ENCODE results near the gene SYDE1.
"Not testable (repeated sequence)": the region's sequence is repeated elsewhere in the genome, so short reads cannot be mapped to it uniquely, and the experiment has no call there.

The SYDE1 gene, protein sequence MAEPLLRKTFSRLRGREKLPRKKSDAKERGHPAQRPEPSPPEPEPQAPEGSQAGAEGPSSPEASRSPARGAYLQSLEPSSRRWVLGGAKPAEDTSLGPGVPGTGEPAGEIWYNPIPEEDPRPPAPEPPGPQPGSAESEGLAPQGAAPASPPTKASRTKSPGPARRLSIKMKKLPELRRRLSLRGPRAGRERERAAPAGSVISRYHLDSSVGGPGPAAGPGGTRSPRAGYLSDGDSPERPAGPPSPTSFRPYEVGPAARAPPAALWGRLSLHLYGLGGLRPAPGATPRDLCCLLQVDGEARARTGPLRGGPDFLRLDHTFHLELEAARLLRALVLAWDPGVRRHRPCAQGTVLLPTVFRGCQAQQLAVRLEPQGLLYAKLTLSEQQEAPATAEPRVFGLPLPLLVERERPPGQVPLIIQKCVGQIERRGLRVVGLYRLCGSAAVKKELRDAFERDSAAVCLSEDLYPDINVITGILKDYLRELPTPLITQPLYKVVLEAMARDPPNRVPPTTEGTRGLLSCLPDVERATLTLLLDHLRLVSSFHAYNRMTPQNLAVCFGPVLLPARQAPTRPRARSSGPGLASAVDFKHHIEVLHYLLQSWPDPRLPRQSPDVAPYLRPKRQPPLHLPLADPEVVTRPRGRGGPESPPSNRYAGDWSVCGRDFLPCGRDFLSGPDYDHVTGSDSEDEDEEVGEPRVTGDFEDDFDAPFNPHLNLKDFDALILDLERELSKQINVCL

DNA sequence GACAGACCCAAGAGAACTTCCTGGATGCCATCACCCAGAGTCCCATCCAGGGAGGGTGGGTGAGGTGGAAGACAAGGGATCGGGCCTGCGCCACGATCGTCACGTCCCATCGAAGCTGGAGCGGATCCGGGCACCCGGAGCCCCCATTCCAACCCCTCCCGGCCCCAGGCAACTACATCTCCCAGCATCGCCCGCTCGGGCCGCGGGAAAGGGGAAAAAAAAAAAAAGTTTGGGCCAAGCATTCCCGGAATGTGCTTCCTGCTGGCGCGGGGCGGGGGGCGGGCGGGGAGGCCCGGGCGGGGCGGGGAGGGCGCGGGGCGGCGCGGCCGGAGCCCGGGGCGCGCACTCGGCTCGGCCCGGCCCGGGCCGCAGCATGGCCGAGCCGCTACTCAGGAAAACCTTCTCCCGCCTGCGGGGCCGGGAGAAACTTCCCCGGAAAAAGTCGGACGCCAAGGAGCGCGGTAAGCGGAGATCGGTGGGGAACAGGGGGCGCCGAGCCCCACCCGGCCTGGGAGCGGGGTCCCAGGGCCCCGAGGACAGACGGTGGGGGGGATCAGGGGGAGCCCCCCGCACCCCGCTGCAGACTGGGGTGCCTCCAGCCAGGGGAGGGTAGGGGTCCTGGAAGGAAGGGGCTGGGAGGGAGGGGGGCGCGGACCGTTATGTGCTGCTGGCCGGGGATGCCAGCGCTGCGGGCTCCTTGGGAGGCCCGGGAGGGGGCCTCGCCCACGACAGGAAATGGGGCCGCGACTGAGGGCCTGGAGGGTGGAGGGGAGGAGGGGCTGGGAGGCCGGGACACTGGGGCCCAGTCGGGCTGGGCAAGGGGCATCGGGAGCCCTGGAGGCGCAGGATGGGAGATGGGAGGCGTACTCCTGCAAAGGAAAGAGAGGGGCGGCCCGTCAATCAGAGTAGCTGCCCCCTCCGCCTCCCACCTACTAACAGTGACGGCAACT lies at the start of gene SYDE1:
TSS of gene SYDE1 (plus strand) at position 341 of the 950 bp plus-strand sequence. CDS start at position 374, 33 bp downstream.
- DNase-seq = no peak

DNA sequence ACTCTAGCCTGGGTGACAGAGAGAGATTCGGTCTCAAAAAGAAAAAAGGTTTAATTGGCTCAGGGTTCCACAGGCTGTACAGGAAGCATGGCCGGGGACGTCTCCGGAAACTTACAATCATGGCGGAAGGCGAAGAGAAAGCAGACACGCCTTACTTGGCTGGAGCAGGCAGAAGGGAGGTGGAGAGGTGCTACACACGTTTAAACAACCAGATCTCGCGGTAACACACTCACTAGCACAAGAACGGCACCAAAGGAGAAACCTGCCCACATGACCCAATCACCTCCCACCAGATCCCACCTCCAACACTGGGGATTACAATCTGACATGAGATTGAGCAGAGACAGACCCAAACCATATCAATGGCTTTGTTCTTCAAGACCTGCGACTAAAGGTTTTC lies 45.2 kb upstream of the SYDE1 start:
- no peak for DNase-seq

DNA sequence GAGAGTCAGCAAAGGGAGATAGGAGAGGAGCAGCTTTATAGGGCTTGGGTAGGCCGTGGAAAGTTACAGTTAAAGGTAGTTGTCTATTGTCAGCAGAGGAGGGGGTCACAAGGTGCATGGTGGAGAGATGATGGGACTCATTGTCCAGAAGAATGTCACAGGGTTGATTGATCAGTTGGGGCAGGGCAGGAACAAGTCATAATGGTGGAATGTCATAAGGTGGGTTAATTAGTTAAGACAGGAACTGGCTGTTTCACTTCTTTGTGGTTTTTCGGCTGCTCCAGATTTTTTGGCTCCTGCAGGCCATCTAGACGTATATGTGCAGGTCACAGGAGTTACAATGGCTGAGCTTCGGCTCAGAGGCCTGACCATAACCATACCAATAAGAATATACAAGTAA lies 36.8 kb upstream of the SYDE1 start:
- not testable (repeated sequence) for DNase-seq

DNA sequence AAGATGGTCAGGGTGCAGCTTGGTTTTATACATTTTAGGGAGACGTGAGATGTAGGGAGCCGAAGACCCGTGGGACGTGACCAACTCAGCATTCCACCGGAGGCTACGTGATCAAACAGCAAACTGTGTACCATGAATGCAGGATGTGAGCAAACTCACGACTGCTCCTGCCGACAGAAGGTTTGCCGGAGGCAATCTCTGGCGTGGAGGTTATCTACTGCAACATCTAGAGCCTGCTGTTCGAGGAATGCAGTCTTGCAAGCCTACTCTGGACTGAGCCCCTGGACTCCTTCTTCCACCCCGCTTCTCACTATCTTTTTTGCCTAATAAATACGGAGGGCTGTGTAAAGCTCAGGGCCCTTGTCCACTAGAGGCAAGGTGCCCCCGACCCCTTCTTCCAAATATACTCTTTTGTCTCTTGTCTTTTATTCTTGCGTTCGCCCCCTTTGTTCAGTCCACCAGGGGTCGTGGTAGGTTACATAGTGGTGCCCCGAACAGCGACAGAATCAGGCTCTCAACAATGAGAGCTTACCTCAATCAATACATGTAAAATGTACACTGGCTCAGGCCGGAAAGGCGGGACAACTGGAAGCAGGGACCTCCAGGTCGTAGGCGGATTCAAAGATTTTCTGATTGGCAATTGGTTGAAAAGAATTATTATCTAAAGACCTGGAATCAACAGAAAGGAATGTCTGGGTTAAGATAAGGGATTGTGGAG lies 34.1 kb upstream of the SYDE1 start:
- no peak for DNase-seq

DNA sequence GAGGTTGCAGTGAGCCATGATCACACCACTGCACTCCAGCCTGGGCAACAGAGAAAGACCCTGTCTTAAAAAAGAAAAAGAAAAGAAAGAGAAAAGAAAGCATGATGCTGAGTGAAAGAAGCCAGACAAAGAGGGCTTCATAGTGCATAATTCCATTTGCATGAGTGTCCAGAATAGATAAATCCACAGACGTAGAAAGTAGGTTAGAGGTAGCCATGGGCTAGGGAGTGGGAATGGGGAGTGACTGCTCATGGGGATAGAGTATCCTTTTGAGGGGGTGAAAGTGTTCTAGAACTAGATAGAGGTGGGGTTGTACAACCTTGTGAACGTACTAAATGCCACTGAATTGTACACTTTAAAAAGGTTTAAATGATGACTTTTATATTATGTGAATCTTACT lies 32.8 kb upstream of the SYDE1 start:
- DNase-seq = no peak

DNA sequence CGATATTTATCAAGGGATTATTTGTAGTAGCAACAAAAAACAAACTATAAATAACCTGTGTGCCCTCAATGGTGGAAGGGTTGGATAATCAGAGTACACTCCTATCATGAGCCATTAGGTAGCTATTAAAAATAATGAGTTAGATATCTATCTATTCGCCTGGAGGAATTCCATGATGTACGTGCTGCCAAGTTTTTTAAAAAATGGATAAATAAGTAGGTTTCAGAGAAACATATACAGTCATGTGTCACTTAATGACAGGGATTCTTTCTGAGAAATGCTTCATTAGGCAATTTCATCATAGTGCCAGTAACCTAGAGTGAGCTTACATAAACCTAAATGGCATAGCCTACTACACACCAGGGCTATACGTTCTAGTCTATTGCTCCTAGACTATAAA lies 31.4 kb upstream of the SYDE1 start:
- no peak for DNase-seq

DNA sequence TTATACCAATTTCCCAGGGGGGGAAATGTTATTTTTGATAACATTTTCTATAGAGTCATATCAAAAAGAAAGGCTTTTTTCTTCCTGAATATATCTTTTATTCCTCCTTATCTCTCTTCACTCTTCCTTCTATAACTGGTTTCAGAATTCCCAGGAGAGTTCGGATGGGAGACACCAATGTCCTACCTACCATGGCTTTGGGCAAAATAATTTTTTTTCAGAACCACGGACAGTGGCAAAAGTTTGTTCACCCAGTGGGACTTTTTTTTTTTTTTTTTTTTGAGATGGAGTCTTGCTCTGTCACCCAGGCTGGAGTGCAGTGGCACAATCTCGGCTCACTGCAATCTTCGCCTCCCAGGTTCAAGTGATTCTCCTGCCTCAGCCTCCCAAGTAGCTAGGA lies 27.2 kb upstream of the SYDE1 start:
- not testable (repeated sequence) for DNase-seq

DNA sequence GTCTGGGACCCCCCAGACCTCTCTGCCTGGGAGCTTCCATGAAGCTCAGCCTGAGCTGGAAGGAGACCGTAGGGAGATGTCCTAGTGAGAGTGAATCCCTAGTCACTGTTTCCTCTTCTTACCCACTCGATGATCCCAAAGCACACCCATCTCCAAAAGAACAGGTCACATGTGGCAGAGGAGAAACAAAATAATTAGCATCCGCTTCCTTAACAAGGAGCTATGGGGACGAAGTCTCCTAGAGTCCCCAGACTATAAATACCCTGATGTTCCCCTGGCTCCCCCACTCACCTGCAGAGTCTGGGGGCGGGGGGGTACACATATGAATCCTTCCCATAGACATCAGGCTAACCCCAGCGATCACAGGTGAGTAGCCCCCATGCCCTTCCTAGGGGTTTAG lies 25.3 kb upstream of the SYDE1 start, which contains the start of gene OR1I1:
TSS of gene OR1I1 (plus strand) at position 301 of the 400 bp plus-strand sequence. CDS start 4,855 bp downstream, outside the sequence.
- no peak for DNase-seq

DNA sequence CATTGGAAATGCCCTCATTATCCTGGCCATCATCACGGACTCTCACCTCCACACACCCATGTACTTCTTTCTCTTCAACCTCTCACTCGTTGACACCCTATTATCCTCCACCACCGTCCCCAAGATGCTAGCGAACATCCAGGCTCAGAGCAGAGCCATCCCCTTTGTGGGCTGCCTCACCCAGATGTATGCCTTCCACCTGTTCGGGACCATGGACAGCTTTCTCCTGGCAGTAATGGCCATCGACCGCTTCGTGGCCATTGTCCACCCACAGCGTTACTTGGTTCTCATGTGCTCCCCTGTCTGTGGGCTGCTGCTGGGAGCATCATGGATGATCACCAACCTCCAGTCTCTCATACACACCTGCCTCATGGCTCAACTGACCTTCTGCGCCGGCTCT lies 20.0 kb upstream of the SYDE1 start:
- DNase-seq = no peak

DNA sequence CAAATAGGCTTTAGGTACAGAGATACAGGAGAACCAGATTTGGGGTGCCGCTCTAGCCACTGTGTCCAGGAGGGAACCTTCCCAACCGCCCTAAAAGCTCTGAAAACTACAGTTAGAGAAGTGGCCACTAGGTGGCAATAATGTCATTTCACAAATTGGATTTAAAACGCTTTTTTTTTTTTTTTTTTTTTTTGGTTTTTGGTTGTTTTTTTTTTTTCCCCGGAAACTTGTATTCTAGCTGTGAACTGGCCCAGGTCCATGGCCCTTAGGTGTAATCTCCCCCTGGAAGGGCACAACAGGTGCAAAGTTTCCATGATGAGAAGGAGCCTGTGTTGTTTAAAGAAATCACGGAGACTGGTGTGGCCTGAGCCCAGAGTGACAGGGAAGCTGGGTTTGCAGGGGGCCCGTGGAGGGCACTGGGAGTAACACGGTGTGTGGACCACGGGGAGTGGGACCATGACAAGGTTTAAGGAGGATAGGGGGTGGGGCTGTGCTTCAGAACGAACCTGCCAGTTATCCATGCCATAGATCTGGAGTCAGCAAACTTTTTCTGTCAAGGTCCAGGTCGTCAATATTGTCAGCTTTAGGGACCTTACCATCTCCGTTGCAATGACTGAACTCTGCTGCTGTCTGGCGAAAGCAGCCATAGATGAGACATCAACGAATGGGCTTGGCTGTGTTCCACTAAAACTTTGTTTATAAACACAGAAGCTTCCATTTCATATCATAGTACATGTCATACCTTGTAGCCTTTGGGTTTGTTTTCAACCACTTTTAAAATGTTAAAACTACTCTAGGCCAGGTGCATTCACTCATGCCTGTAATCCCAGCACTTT lies 15.1 kb upstream of the SYDE1 start:
- DNase-seq = peak; percentile 73

DNA sequence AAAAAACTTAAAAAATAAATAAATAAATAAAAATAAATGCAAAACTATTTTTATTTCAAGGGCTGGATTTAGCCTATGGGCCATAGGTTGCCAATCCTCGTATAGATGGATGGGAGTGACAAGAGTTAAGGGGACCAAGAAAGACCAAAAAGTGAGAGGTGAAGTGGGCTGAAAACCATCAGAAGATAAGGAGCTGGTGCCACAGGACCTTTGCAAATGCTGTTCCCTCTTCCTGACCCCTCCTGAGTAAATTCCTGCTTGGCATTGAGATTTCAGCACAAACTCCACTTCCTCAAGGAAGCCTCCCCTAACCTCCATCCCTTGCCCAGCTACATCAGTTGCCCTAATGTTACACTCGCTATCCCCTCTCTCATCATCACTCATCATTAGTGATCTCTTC lies 14.2 kb upstream of the SYDE1 start:
- DNase-seq = no peak

DNA sequence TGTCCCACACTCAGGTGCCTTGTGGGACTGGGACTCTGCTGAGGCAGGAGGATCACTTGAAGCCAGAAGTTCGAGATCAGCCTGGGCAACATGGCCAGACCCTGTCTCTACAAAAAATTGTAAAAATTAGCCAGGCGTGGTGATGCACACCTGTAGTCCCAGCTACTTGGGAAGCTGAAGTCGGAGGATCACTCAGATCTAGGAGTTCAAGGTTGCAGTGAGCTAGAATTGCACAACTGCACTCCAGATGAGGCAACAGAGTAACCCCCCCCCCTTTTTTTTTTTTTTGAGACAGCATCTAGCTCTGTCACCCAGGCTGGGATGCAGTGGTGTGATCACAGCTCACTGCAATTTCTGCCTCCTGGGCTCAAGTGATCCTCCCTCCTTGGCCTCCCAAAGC lies 11.0 kb upstream of the SYDE1 start:
- DNase-seq = no peak

DNA sequence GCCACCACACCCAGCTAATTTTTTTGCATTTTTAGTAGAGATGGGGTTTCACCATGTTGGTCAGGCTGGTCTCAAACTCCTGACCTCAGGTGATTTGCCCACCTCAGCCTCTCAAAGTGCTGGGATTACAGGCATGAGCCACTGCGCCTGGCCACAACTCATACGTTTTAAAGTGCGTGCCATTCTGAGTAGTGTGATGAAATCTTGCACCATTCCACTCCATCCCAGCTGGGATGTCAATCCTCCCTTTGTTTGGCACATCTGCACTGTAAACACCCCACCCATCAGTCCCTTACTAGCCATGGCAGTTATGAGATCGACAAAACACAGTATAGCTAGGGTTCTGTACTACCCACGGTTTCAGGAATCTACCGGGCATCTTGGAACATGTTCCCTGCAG lies 9.2 kb upstream of the SYDE1 start:
- not testable (repeated sequence) for DNase-seq

DNA sequence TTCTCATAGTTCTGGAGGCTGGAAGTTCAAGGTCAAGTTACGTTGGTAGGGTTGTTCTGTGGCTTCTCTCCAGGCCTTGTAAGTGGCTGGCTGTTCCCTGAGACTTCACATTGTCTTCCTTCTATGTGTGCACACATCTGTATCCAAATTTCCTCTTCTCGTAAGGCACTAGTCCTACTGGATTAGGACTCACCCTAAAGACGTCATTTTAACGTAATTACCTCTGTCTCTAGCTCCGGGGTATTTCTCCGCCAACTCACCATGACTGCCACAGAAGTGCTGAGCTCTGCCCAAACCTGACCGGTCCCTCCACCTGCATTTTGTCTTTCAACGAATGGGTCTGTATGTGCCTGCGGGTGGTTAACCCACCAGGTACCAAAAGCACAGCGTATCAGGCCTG lies 8.7 kb upstream of the SYDE1 start:
- no peak for DNase-seq

DNA sequence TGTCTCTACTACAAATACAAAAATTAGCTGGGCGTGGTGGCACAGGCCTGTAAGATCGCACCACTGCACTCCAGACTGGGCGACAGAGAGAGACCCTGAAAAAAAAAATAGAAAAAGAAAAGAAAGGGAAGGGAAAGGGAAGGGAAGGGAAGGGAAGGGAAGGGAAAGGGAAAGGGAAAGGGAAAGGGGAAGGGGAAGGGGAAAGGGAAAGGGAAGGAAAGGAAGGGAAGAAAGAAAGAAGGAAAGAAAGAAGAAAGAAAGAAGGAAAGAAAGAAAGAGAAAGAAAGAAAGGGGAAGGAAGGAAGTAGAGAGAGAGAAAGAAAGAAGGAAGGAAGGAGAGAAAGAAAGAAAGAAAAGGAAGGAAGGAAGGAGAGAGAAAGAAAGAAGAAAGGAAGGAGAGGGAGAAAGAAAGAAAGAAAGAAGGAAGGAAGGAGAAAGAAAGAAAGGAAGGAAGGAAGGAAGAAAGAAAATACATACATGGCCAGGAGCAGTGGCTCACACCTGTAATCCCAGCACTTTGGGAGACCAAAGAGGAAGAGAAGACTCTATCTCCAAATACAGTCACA lies 8.1 kb upstream of the SYDE1 start:
- DNase-seq = no peak

DNA sequence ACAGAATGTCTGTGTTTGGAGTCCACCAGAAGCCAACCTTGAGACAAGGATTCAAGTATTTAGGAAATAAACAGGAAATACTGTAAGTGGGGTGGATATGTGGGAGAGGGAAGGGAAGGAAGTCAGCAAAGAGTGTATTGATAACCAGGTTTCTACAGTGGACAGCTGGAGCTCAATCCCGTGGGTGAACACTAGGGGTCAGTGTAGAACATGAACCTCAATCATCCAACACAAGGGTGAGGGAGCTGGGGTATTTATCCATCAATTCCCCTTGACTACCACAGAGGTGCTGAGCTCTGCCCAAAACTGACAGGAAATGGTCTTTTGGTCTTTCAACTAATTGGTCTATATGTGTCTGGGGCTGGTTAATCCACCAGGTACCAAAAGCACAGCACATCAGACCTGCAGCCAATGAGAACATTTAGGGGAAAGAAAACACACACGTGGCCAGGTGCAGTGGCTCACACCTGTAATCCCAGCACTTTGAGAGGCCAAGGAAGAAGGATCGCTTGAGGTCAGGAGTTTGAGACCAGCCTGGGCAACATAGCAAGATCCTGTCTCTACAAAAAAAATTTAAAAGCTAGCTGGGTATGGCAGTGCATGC lies 5.6 kb upstream of the SYDE1 start:
- peak; percentile 17 for DNase-seq

DNA sequence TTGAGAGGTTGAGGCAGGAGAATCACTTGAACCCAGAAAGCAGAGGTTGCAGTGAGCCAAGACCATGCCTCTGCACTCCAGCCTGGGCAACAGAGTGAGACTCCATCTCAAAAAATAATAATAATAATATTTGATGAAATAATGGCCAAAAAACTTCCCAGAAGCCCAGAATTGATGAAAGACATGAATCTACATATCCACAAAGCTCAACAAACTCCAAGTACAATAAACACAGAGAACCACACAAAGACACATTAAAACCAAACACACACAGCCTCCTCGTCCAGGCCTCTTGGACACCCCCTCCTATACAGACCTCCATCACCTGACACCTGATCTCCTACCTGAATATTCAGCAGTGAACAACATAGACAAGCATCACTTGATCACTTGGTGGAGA lies 3.2 kb upstream of the SYDE1 start:
- no peak for DNase-seq

DNA sequence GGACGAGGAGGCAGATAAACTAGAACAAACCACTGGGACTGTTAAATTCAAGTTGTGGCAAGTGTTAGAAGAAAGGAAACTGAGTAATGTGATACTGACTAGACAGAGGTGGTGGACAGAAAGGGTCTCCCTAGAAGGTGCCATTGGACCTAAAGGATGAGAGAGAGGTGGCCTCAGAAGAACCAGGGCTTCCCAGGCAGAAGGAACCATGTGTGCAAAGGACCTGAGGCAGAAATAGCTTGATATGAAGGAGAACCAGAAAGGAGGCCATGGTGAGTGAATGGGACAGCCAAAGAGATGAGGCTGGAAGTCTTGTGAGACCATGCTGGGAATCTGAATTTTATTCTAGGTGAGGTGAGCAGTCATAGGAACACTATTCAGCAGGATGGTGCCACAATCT lies 2.8 kb upstream of the SYDE1 start:
- DNase-seq = no peak

DNA sequence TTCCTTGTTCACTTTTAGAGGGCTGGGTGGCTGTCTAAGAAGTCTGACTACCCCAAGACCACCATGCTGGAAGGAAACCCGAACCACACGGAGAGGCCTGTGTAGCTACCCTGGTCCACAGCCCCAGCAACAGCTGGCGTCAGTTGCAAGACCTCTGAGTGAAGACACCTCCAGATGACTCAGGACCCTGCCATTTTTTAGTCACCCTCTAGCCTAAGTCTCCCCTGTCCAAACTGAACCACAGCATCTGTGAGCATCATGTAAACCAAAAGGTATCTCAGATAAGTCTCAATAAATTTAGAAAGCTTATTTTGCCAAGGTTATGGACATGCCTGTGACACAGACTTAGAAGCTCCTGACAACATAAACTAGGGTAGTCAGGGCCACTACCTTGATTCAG lies 2.2 kb upstream of the SYDE1 start:
- no peak for DNase-seq

DNA sequence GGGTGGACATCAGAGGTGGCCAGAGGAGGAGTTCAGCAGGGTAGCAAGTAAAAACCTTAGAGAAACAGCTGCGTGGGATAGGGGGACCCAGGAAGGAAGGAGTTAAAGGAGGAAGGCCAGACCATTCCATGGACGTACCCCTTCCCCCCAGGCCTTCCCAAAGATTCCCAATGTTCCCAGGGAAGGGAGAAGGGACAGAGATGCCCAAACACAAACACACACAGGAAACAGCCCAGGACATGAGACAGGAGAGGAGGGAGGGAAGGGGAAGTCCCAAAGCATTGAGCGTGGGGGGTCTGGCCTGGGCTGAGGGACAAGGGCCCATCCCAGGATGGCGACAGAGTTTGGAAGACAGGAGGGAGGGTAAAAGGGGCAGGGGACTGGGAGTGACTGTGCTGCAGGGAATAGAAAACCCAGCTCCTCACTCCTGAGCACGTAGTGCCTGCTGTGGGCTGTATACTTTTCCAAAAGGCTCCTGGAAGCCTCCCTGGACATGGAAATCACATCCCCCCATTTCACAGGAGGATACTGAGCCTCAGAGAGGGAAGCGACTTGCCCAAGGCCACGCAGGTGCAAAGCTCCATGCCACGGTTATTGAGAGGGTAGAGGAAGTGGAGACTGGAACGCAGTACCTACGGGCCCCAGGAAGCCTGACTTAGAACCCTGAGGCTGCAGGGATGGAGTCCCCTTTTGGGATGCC lies 1.1 kb downstream of the SYDE1 start:
- DNase-seq = no peak
